Measurements from ENCODE around the gene UTF1. TPM values are rescaled to one million over a fixed set of nuclear protein-coding genes. Genes with fewer than 3 reads are reported as not detected.
A peak's percentile ranks its signal among the peaks of the same experiment; 100 is the strongest.

UTF1 gene
- total RNA-seq, 1 donor from 2014 or later, result 0.61 TPM

DNA sequence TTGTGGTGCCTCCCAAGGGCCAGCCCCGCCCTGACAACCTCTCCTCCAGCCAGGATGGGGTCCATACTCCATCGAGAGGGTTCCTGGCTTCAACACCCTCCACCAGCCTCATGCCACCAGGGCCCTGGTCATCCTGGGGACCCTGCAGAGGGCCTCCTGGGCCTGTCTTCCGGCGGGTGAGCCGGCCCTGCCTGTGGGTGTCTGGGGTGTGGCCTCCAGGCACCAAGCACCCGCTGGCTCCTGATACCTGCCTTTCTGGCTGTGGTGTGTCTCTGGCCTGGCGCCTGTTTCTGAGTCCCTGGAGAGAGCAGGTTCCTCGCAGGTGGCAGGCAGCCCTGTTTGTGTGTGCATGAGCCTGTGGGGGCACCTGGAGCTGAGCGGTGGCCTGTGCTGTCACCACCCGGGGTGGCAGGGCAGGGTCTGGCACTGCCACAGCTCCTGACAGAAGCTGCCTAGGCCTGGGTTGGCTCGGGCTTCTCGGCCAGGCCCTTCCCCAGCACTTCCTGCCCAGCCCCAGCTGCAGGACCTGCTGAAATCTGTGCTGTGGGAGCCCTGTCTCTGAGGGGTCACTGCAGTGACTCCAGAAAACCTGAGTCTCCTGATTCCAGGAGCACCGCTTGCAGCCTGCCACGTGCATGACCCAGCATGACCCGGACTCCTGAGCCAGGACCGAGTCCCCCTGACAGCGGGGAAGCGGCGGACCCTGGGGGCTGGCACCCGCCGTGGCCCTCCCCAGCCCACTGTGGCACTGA lies 28.2 kb downstream of the UTF1 start:
- H3K27me3 Mint-ChIP-seq (ENCODE audit: unreplicated experiment), result peaks cover 7% of the 10 kb centered on the region
- H3K9me3 Mint-ChIP-seq (ENCODE audit: unreplicated experiment), result peaks cover 2% of the 10 kb centered on the region
- no peak overlapping the region for H3K4me3 Mint-ChIP-seq (ENCODE audit: unreplicated experiment)
- TF ChIP-seq CTCF (IDR thresholded peaks at IDR 0.05; ENCODE audit: partially characterized antibody, unreplicated experiment), result no peak
- peaks cover 13% of the 10 kb centered on the region for H3K4me1 Mint-ChIP-seq (ENCODE audit: low read depth, unreplicated experiment)
- no peak overlapping the region for H3K27ac Mint-ChIP-seq (ENCODE audit: unreplicated experiment)
- no peaks in the 10 kb centered on the region for H3K36me3 Mint-ChIP-seq (ENCODE audit: unreplicated experiment)
- DNase-seq, result no peak

DNA sequence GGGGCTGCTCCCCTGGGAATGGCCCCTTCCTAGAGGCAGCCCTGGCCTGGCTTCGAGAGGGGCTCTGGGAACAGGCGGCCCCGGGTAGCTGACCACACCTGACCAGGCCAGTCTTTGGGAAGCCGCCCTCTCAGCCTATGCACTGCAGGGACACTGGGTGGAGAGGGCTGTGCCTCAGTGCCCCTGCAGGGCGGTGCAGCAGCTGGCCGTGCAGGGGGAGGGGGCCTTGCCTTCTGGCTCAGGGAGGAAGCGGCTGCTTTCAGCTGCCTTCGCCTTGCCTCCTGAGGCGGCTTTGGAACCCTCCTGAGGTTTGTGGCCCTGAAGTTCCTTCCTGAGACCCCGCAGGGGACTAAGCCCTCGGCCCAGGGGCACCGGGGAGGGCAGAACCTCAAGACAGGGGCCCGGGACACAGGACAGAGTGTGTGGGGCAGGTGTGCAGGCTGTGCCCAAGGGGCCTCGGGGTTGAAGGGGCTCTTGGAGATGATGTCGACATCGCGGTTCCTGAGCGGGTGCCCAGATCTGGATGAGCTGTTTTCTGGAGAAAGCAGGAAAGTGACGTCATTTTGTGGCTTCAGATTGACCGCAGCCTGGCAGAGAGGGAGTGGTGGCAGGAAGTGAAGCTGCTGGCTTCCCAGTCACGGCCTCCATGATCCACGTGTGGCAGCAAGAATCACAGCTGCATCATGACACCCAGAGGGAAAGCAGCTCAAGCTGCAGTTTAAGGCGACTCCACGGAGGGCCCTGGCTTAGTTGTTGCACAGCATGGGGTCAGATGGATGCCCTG lies 29.0 kb downstream of the UTF1 start:
- Mint-ChIP-seq H3K27me3 (ENCODE audit: unreplicated experiment) (peaks cover 8% of the 10 kb centered on the region), H3K4me3 (ENCODE audit: unreplicated experiment) (peak overlapping the region; percentile 30), H3K27ac (ENCODE audit: unreplicated experiment) (no peak overlapping the region), H3K4me1 (ENCODE audit: low read depth, unreplicated experiment) (peaks cover 14% of the 10 kb centered on the region), H3K9me3 (ENCODE audit: unreplicated experiment) (no peaks in the 10 kb centered on the region), H3K36me3 (ENCODE audit: unreplicated experiment) (no peaks in the 10 kb centered on the region)
- DNase-seq, result no peak
- no peak for TF ChIP-seq CTCF (IDR thresholded peaks at IDR 0.05; ENCODE audit: partially characterized antibody, unreplicated experiment)

DNA sequence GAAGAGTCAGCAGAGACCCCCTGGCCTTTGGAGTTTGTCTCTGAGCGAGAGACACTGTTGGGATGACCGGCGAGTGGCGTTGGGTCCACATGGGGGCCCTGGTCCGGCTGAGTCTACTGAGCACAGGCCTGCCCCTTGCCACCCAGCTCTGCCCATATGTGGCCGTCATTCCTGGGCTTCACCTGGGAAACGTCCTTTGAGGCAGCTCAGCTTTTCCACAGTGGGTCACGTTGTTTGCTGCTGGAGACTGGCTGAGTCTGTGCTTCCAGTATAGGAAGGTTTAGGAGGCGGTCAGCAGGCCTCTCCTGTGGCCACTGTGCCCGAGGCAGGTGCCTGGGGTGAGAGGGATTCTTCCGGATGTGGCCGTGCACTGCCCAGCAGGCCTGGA lies 29.6 kb downstream of the UTF1 start:
- Mint-ChIP-seq H3K27ac (ENCODE audit: unreplicated experiment) (no peak overlapping the region), H3K27me3 (ENCODE audit: unreplicated experiment) (peaks cover 8% of the 10 kb centered on the region), H3K4me1 (ENCODE audit: low read depth, unreplicated experiment) (peaks cover 14% of the 10 kb centered on the region), H3K36me3 (ENCODE audit: unreplicated experiment) (no peaks in the 10 kb centered on the region), H3K4me3 (ENCODE audit: unreplicated experiment) (no peak overlapping the region), H3K9me3 (ENCODE audit: unreplicated experiment) (no peaks in the 10 kb centered on the region)
- TF ChIP-seq CTCF (IDR thresholded peaks at IDR 0.05; ENCODE audit: partially characterized antibody, unreplicated experiment), result no peak
- no peak for DNase-seq

DNA sequence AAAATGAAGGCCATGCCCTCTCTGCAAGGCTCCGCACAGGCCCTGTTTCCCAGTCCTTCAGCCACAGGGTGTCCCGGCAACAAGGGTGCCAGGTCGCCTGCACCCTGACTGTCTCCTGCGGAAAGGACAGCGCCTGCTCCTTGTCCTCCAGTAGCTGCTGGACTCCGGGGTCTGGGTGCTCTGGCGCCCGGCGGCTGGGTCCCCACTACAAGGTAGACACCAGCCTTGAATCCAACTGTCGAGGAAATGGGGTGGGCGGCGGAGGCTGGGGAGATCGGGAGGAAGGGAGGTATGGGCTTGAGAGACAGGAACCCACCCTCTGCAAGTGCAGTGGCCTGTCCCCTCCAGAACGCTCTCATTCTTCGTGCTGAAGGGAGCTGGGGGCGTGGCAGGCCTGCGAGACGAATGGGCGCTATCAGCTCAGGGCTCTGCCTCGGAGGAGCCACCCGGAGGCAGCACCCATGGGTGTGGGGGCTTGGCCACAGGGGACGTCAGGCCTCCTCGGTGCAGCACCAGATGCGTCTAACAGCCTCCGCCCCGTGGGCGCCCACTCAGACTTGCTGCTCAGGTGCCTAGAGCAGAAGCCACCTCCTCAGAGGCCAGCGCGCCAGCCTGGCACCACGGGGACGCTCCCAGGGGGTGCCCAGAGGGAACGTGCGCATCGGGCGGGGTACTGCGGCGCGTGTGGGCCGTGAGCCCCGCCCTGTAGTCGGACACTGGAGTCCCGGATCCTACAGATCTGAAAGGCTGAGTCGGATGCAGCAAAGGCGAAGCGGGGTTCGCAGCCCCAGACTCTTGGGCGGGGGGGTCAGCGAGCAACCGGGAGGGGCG lies 31.1 kb downstream of the UTF1 start:
- peak; percentile 59 for DNase-seq
- Mint-ChIP-seq H3K27me3 (ENCODE audit: unreplicated experiment) (peaks cover 15% of the 10 kb centered on the region), H3K4me1 (ENCODE audit: low read depth, unreplicated experiment) (peaks cover 14% of the 10 kb centered on the region), H3K27ac (ENCODE audit: unreplicated experiment) (no peak overlapping the region), H3K9me3 (ENCODE audit: unreplicated experiment) (no peaks in the 10 kb centered on the region), H3K4me3 (ENCODE audit: unreplicated experiment) (peak overlapping the region; percentile 49), H3K36me3 (ENCODE audit: unreplicated experiment) (no peaks in the 10 kb centered on the region)
- no peak for TF ChIP-seq CTCF (IDR thresholded peaks at IDR 0.05; ENCODE audit: partially characterized antibody, unreplicated experiment)
